Motor neuron (in vitro differentiated cells): ENCODE measurements around the gene FABP3. TPM values are rescaled to one million over a fixed set of nuclear protein-coding genes. Genes with fewer than 3 reads are reported as not detected.
A peak's percentile ranks its signal among the peaks of the same experiment; 100 is the strongest.

Experiments used
- ATAC-seq, 8 experiments: fragments of 200-7000 bp; cut with Tn5 transposase; replicated peaks in 6 of 8; 2 replicates each; pipeline ENCODE4 v1.8.0; 2021; ENCODE audit warnings: mild to moderate bottlenecking in 8 of 8, moderate library complexity in 8 of 8
- H3K27ac ChIP-seq, 2 donors: fragments of 250-450 bp; sonication (Bioruptor Pico); 2 replicates each; pipeline ENCODE4 v1.9.0; 2021; ENCODE audit warnings: antibody characterized with exemption in 2 of 2, mild to moderate bottlenecking in 2 of 2, moderate library complexity in 1 of 2
- H3K4me1 ChIP-seq, 2 donors: fragments of 250-450 bp; sonication (Bioruptor Pico); replicated peaks in 1 of 2; 2 replicates each; pipeline ENCODE4 v1.6.1; 2021; ENCODE audit warnings: antibody characterized with exemption in 2 of 2, mild to moderate bottlenecking in 2 of 2, moderate library complexity in 1 of 2
- H3K4me3 ChIP-seq, 5 donors: fragments of 250-450 bp; sonication (Bioruptor Pico); 2 replicates each; pipeline ENCODE4 v1.9.0; 2021; ENCODE audit warnings: antibody characterized with exemption in 5 of 5, mild to moderate bottlenecking in 5 of 5, moderate library complexity in 4 of 5
- WGBS, 10 experiments: fragments of 450-650 bp; shearing (Covaris generic); methylation state at CpG; one replicate each; pipeline ENCODE4 v1.0.0; 2022; 5-methylcytosine and 5-hydroxymethylcytosine counted together
- in situ Hi-C, 9 experiments: fragments of 400-800 bp; cut with MboI; loops; one replicate each; pipeline ENCODE4 v1.15.0; 2021; ENCODE audit warnings: low sequenced_read_pairs in 9 of 9, low pct_unique_long_range_greater_than_20kb in 2 of 9; ENCODE audit not compliant: unreplicated experiment in 9 of 9
- total RNA-seq, 8 experiments: library from RNA; unstranded; fragments of 300-600 nt; gene quantifications; 2 replicates each; pipeline versions ENCODE4 v1.2.3 to v1.2.4, GENCODE V29; 2022

Gene FABP3
- total RNA-seq, 8 experiments from 2014 or later: 2.5 to 70.0 (median 22.4) TPM

GRCh38 chr1:31412205-31412604 is 39.3 kb upstream of the FABP3 start:
- Histone ChIP-seq H3K27ac (no peak overlapping the region), H3K4me1 (peaks cover 27 to 29% of the 10 kb centered on the region in 2 donors), H3K4me3 (peak overlapping the region; percentile 58 to 94 (median 61))
- in situ Hi-C loops: loop anchor here in 3 of 9 experiments (25.0 kb wide), 1 partner anchor 225 kb away; no protein-coding TSS in a partner anchor
- no peak for ATAC-seq
- 33 to 83% (median 71%) methylated on average over 1 to 2 of the region's 2 CpGs; no CpG with 5 or more reads in 6 of the 10 experiments for WGBS, 10 experiments

GRCh38 chr1:31410871-31411270 is 38.0 kb upstream of the FABP3 start:
- H3K27ac ChIP-seq: no peak overlapping the region
- in situ Hi-C loops: loop anchor here in 3 of 9 experiments (25.0 kb wide), 1 partner anchor 224 kb away; no protein-coding TSS in a partner anchor
- WGBS, 10 experiments: 56 to 80% (median 72%) methylated on average over 1 to 4 of the region's 4 CpGs; no CpG with 5 or more reads in 5 of the 10 experiments
- no peak overlapping the region for H3K4me3 ChIP-seq
- no peak for ATAC-seq
- peaks cover 20 to 23% of the 10 kb centered on the region in 2 donors for H3K4me1 ChIP-seq

GRCh38 chr1:31409946-31410858 is 37.3 kb upstream of the FABP3 start:
- 50 to 90% (median 77%) methylated on average over 1 to 6 of the region's 6 CpGs; no CpG with 5 or more reads in 3 of the 10 experiments for WGBS, 10 experiments
- no peak for ATAC-seq
- peaks cover 13 to 16% of the 10 kb centered on the region in 2 donors for H3K4me1 ChIP-seq
- H3K4me3 ChIP-seq: no peak overlapping the region
- no peak overlapping the region for H3K27ac ChIP-seq
- in situ Hi-C loops: loop anchor here in 3 of 9 experiments (25.0 kb wide), 1 partner anchor 223 kb away; no protein-coding TSS in a partner anchor

GRCh38 chr1:31408788-31409318 is 36.0 kb upstream of the FABP3 start:
- peaks cover 6 to 9% of the 10 kb centered on the region in 2 donors for H3K4me1 ChIP-seq
- H3K4me3 ChIP-seq: no peak overlapping the region
- in situ Hi-C loops: loop anchor here in 3 of 9 experiments (25.0 kb wide), 1 partner anchor 222 kb away; no protein-coding TSS in a partner anchor
- no peak for ATAC-seq
- no peak overlapping the region for H3K27ac ChIP-seq
- 25 to 100% (median 76%) methylated on average over 1 to 5 of the region's 5 CpGs; no CpG with 5 or more reads in 1 of the 10 experiments for WGBS, 10 experiments

GRCh38 chr1:31407029-31407626 is 34.3 kb upstream of the FABP3 start:
- peaks cover under 1 to 2% of the 10 kb centered on the region in 2 donors for H3K4me1 ChIP-seq
- H3K27ac ChIP-seq: no peak overlapping the region
- no peak overlapping the region for H3K4me3 ChIP-seq
- in situ Hi-C loops: loop anchor here in 3 of 9 experiments (25.0 kb wide), 1 partner anchor 220 kb away; no protein-coding TSS in a partner anchor
- 60 to 93% (median 85%) methylated on average over 1 to 13 of the region's 18 CpGs; no CpG with 5 or more reads in 5 of the 10 experiments for WGBS, 10 experiments
- peak in 1 of 8 experiments; percentile 10 for ATAC-seq

GRCh38 chr1:31405578-31406245 is 32.8 kb upstream of the FABP3 start:
- H3K27ac ChIP-seq: no peak overlapping the region
- H3K4me1 ChIP-seq: no peaks in the 10 kb centered on the region
- WGBS, 10 experiments: 20 to 100% (median 91%) methylated on average over 1 to 6 of the region's 6 CpGs; no CpG with 5 or more reads in 3 of the 10 experiments
- H3K4me3 ChIP-seq: no peak overlapping the region
- no peak for ATAC-seq
- in situ Hi-C loops: loop anchor here in 3 of 9 experiments (25.0 kb wide), 1 partner anchor 218 kb away; no protein-coding TSS in a partner anchor

- ATAC-seq: no peak
- Histone ChIP-seq H3K27ac (no peak overlapping the region), H3K4me3 (no peak overlapping the region), H3K4me1 (no peaks in the 10 kb centered on the region)
- in situ Hi-C loops: loop anchor here in 3 of 9 experiments (25.0 kb wide), 1 partner anchor 214 kb away; no protein-coding TSS in a partner anchor
- WGBS, 10 experiments: 0 to 73% (median 61%) methylated on average over 1 to 2 of the region's 2 CpGs; no CpG with 5 or more reads in 2 of the 10 experiments
These were observed 28.4 kb upstream of the FABP3 start for GRCh38 chr1:31401241-31401640.

GRCh38 chr1:31400393-31400792 is 27.5 kb upstream of the FABP3 start:
- in situ Hi-C loops: loop anchor here in 3 of 9 experiments (25.0 kb wide), 1 partner anchor 213 kb away; no protein-coding TSS in a partner anchor
- ATAC-seq: no peak
- Histone ChIP-seq H3K4me1 (no peaks in the 10 kb centered on the region), H3K27ac (no peak overlapping the region), H3K4me3 (no peak overlapping the region)
- 0 to 89% (median 53%) methylated on average over 1 to 3 of the region's 3 CpGs; no CpG with 5 or more reads in 1 of the 10 experiments for WGBS, 10 experiments

GRCh38 chr1:31399976-31400375 is 27.1 kb upstream of the FABP3 start:
- in situ Hi-C loops: loop anchor here in 3 of 9 experiments (25.0 kb wide), 1 partner anchor 213 kb away; no protein-coding TSS in a partner anchor
- no peak for ATAC-seq
- H3K4me3 ChIP-seq: no peak overlapping the region
- WGBS, 10 experiments: 37 to 83% (median 69%) methylated on average over 1 to 3 of the region's 3 CpGs
- H3K4me1 ChIP-seq: no peaks in the 10 kb centered on the region
- H3K27ac ChIP-seq: no peak overlapping the region

GRCh38 chr1:31398246-31398645 is 25.4 kb upstream of the FABP3 start:
- no peak for ATAC-seq
- no peak overlapping the region for H3K4me3 ChIP-seq
- peaks cover 0 to 5% of the 10 kb centered on the region in 2 donors for H3K4me1 ChIP-seq
- in situ Hi-C loops: no loop called here
- 78 to 100% (median 91%) methylated on average over 1 to 2 of the region's 2 CpGs; no CpG with 5 or more reads in 4 of the 10 experiments for WGBS, 10 experiments
- H3K27ac ChIP-seq: no peak overlapping the region

GRCh38 chr1:31397360-31398095 is 24.7 kb upstream of the FABP3 start:
- no peak for ATAC-seq
- H3K4me3 ChIP-seq: no peak overlapping the region
- in situ Hi-C loops: no loop called here
- WGBS, 10 experiments: 25 to 79% (median 65%) methylated on average over 1 to 3 of the region's 4 CpGs; no CpG with 5 or more reads in 6 of the 10 experiments
- H3K27ac ChIP-seq: no peak overlapping the region
- H3K4me1 ChIP-seq: peaks cover 0 to 5% of the 10 kb centered on the region in 2 donors
